HG03060 (cell line): ENCODE measurements around the gene ITGAV.
A peak's percentile ranks its signal among the peaks of the same experiment; 100 is the strongest.

Experiments
- ATAC-seq: cut with Tn5 transposase; IDR thresholded peaks from one replicate; pipeline ENCODE4 v1.9.1; 2021; ENCODE audit warnings: low read depth, moderate number of reproducible peaks; ENCODE audit not compliant: unreplicated experiment

ITGAV gene

GRCh38 chr2:186610785-186611184 lies 20.9 kb downstream of the ITGAV start:
- no peak for ATAC-seq

GRCh38 chr2:186611526-186611925 lies 21.7 kb downstream of the ITGAV start:
- no peak for ATAC-seq

GRCh38 chr2:186612026-186612425 lies 22.2 kb downstream of the ITGAV start:
- ATAC-seq = no peak

GRCh38 chr2:186612555-186613440 lies 22.9 kb downstream of the ITGAV start:
- ATAC-seq = no peak

- no peak for ATAC-seq
These were observed 24.5 kb downstream of the ITGAV start for GRCh38 chr2:186614373-186614772.

GRCh38 chr2:186617148-186617547 lies 27.3 kb downstream of the ITGAV start:
- ATAC-seq = no peak

GRCh38 chr2:186617771-186618170 lies 27.9 kb downstream of the ITGAV start:
- ATAC-seq = no peak

GRCh38 chr2:186618696-186619095 lies 28.8 kb downstream of the ITGAV start:
- no peak for ATAC-seq

GRCh38 chr2:186623084-186623483 lies 33.2 kb downstream of the ITGAV start:
- ATAC-seq = no peak

GRCh38 chr2:186624276-186624675 lies 34.4 kb downstream of the ITGAV start:
- no peak for ATAC-seq

- ATAC-seq = no peak
These were observed 39.6 kb downstream of the ITGAV start for GRCh38 chr2:186629250-186629996.

- no peak for ATAC-seq
These were observed 42.6 kb downstream of the ITGAV start for GRCh38 chr2:186632417-186632816.

GRCh38 chr2:186634701-186635100 lies 44.8 kb downstream of the ITGAV start:
- no peak for ATAC-seq

GRCh38 chr2:186636800-186637496 lies 47.1 kb downstream of the ITGAV start:
- no peak for ATAC-seq

- ATAC-seq = no peak
These were observed 47.6 kb downstream of the ITGAV start for GRCh38 chr2:186637497-186637800.

GRCh38 chr2:186639939-186640338 lies 50.1 kb downstream of the ITGAV start:
- ATAC-seq = peak; percentile 69

- ATAC-seq = no peak
These were observed 51.4 kb downstream of the ITGAV start for GRCh38 chr2:186641132-186641806.

GRCh38 chr2:186641807-186642321 lies 52.0 kb downstream of the ITGAV start:
- peak; percentile 77 for ATAC-seq

- ATAC-seq = no peak
These were observed 54.9 kb downstream of the ITGAV start for GRCh38 chr2:186644791-186645190.

GRCh38 chr2:186645999-186646398 lies 56.1 kb downstream of the ITGAV start:
- no peak for ATAC-seq
